Measurements from ENCODE around the gene ADAD2.
"Not testable (repeated sequence)": the region's sequence is repeated elsewhere in the genome, so short reads cannot be mapped to it uniquely, and the experiment has no call there.

Gene ADAD2

GRCh38 chr16:84209989-84210388 lies 19.0 kb downstream of the ADAD2 start:
- no CpG with 5 or more reads among the region's 2 CpGs for WGBS (ENCODE audit: insufficient coverage, insufficient read length)
- Histone ChIP-seq H3K4me3 (ENCODE audit: low read length) (no peak overlapping the region), H3K27me3 (ENCODE audit: control insufficient read depth, insufficient read depth, low read length) (no peaks in the 10 kb centered on the region), H3K4me1 (ENCODE audit: control insufficient read depth, insufficient read depth, low read length) (no peaks in the 10 kb centered on the region), H3K36me3 (ENCODE audit: control insufficient read depth, insufficient read depth, low read length) (no peaks in the 10 kb centered on the region), H3K27ac (ENCODE audit: low read length) (no peak overlapping the region), H3K9me3 (ENCODE audit: control insufficient read depth, insufficient read depth, low read length) (no peaks in the 10 kb centered on the region)
- DNase-seq (ENCODE audit: low read depth, low spot score), result no peak

- DNase-seq (ENCODE audit: low read depth, low spot score), result no peak
- H3K4me3 ChIP-seq (ENCODE audit: low read length), result no peak overlapping the region
- no peaks in the 10 kb centered on the region for H3K9me3 ChIP-seq (ENCODE audit: control insufficient read depth, insufficient read depth, low read length)
- H3K27ac ChIP-seq (ENCODE audit: low read length), result no peak overlapping the region
- H3K4me1 ChIP-seq (ENCODE audit: control insufficient read depth, insufficient read depth, low read length), result no peaks in the 10 kb centered on the region
- whole genome bisulfite sequencing (ENCODE audit: insufficient coverage, insufficient read length), result no CpG with 5 or more reads among the region's 4 CpGs
- H3K36me3 ChIP-seq (ENCODE audit: control insufficient read depth, insufficient read depth, low read length), result no peaks in the 10 kb centered on the region
- H3K27me3 ChIP-seq (ENCODE audit: control insufficient read depth, insufficient read depth, low read length), result no peaks in the 10 kb centered on the region
Observed at GRCh38 chr16:84212154-84212553, 21.2 kb downstream of the ADAD2 start.

GRCh38 chr16:84212631-84213030 lies 21.7 kb downstream of the ADAD2 start:
- Histone ChIP-seq H3K36me3 (ENCODE audit: control insufficient read depth, insufficient read depth, low read length) (no peaks in the 10 kb centered on the region), H3K4me3 (ENCODE audit: low read length) (no peak overlapping the region), H3K27me3 (ENCODE audit: control insufficient read depth, insufficient read depth, low read length) (no peaks in the 10 kb centered on the region), H3K27ac (ENCODE audit: low read length) (no peak overlapping the region), H3K4me1 (ENCODE audit: control insufficient read depth, insufficient read depth, low read length) (no peaks in the 10 kb centered on the region), H3K9me3 (ENCODE audit: control insufficient read depth, insufficient read depth, low read length) (no peaks in the 10 kb centered on the region)
- no peak for DNase-seq (ENCODE audit: low read depth, low spot score)
- no CpG with 5 or more reads among the region's 4 CpGs for WGBS (ENCODE audit: insufficient coverage, insufficient read length)

GRCh38 chr16:84214451-84215066 lies 23.6 kb downstream of the ADAD2 start:
- no CpG with 5 or more reads among the region's 15 CpGs for whole genome bisulfite sequencing (ENCODE audit: insufficient coverage, insufficient read length)

GRCh38 chr16:84215531-84215930 lies 24.6 kb downstream of the ADAD2 start:
- no peaks in the 10 kb centered on the region for H3K9me3 ChIP-seq (ENCODE audit: control insufficient read depth, insufficient read depth, low read length)
- no peak overlapping the region for H3K4me3 ChIP-seq (ENCODE audit: low read length)
- H3K27ac ChIP-seq (ENCODE audit: low read length), result no peak overlapping the region
- no peak for DNase-seq (ENCODE audit: low read depth, low spot score)
- no peaks in the 10 kb centered on the region for H3K27me3 ChIP-seq (ENCODE audit: control insufficient read depth, insufficient read depth, low read length)
- H3K36me3 ChIP-seq (ENCODE audit: control insufficient read depth, insufficient read depth, low read length), result no peaks in the 10 kb centered on the region
- no CpG with 5 or more reads among the region's 5 CpGs for WGBS (ENCODE audit: insufficient coverage, insufficient read length)
- H3K4me1 ChIP-seq (ENCODE audit: control insufficient read depth, insufficient read depth, low read length), result no peaks in the 10 kb centered on the region

More at GRCh38 chr16:84214451-84215066, 23.6 kb downstream of the ADAD2 start:
- no peak for DNase-seq (ENCODE audit: low read depth, low spot score)
- H3K4me1 ChIP-seq (ENCODE audit: control insufficient read depth, insufficient read depth, low read length), result no peaks in the 10 kb centered on the region
- no peaks in the 10 kb centered on the region for H3K9me3 ChIP-seq (ENCODE audit: control insufficient read depth, insufficient read depth, low read length)
- no peaks in the 10 kb centered on the region for H3K27me3 ChIP-seq (ENCODE audit: control insufficient read depth, insufficient read depth, low read length)
- no peaks in the 10 kb centered on the region for H3K36me3 ChIP-seq (ENCODE audit: control insufficient read depth, insufficient read depth, low read length)
- no peak overlapping the region for H3K27ac ChIP-seq (ENCODE audit: low read length)
- no peak overlapping the region for H3K4me3 ChIP-seq (ENCODE audit: low read length)

GRCh38 chr16:84216144-84216543 lies 25.2 kb downstream of the ADAD2 start:
- H3K27me3 ChIP-seq (ENCODE audit: control insufficient read depth, insufficient read depth, low read length); H3K4me1 ChIP-seq (ENCODE audit: control insufficient read depth, insufficient read depth, low read length); H3K27ac ChIP-seq (ENCODE audit: low read length); H3K36me3 ChIP-seq (ENCODE audit: control insufficient read depth, insufficient read depth, low read length); H3K9me3 ChIP-seq (ENCODE audit: control insufficient read depth, insufficient read depth, low read length); DNase-seq (ENCODE audit: low read depth, low spot score); H3K4me3 ChIP-seq (ENCODE audit: low read length): not testable (repeated sequence)
- no CpG with 5 or more reads among the region's 3 CpGs for WGBS (ENCODE audit: insufficient coverage, insufficient read length)

GRCh38 chr16:84218176-84218823 lies 27.3 kb downstream of the ADAD2 start:
- Histone ChIP-seq H3K9me3 (ENCODE audit: control insufficient read depth, insufficient read depth, low read length) (no peaks in the 10 kb centered on the region), H3K36me3 (ENCODE audit: control insufficient read depth, insufficient read depth, low read length) (no peaks in the 10 kb centered on the region), H3K27ac (ENCODE audit: low read length) (no peak overlapping the region), H3K27me3 (ENCODE audit: control insufficient read depth, insufficient read depth, low read length) (no peaks in the 10 kb centered on the region), H3K4me1 (ENCODE audit: control insufficient read depth, insufficient read depth, low read length) (no peaks in the 10 kb centered on the region), H3K4me3 (ENCODE audit: low read length) (no peak overlapping the region)
- WGBS (ENCODE audit: insufficient coverage, insufficient read length), result no CpG with 5 or more reads among the region's 17 CpGs
- no peak for DNase-seq (ENCODE audit: low read depth, low spot score)

GRCh38 chr16:84218956-84219355 lies 28.0 kb downstream of the ADAD2 start:
- DNase-seq (ENCODE audit: low read depth, low spot score), result no peak

GRCh38 chr16:84220851-84221250 lies 29.9 kb downstream of the ADAD2 start:
- H3K4me1 ChIP-seq (ENCODE audit: control insufficient read depth, insufficient read depth, low read length), result no peaks in the 10 kb centered on the region; the same call in 1 of the 2 replicates
- no peaks in the 10 kb centered on the region for H3K27me3 ChIP-seq (ENCODE audit: control insufficient read depth, insufficient read depth, low read length)
- no CpG with 5 or more reads among the region's 1 CpG for WGBS (ENCODE audit: insufficient coverage, insufficient read length)
- H3K27ac ChIP-seq (ENCODE audit: low read length), result no peak overlapping the region
- no peak for DNase-seq (ENCODE audit: low read depth, low spot score)
- no peaks in the 10 kb centered on the region for H3K9me3 ChIP-seq (ENCODE audit: control insufficient read depth, insufficient read depth, low read length)
- H3K4me3 ChIP-seq (ENCODE audit: low read length), result no peak overlapping the region
- no peaks in the 10 kb centered on the region for H3K36me3 ChIP-seq (ENCODE audit: control insufficient read depth, insufficient read depth, low read length)

More at GRCh38 chr16:84218956-84219355, 28.0 kb downstream of the ADAD2 start:
- no peak overlapping the region for H3K4me3 ChIP-seq (ENCODE audit: low read length)
- H3K27ac ChIP-seq (ENCODE audit: low read length), result no peak overlapping the region
- no peaks in the 10 kb centered on the region for H3K36me3 ChIP-seq (ENCODE audit: control insufficient read depth, insufficient read depth, low read length)
- no peaks in the 10 kb centered on the region for H3K4me1 ChIP-seq (ENCODE audit: control insufficient read depth, insufficient read depth, low read length)
- WGBS (ENCODE audit: insufficient coverage, insufficient read length), result no CpG with 5 or more reads among the region's 6 CpGs
- H3K9me3 ChIP-seq (ENCODE audit: control insufficient read depth, insufficient read depth, low read length), result no peaks in the 10 kb centered on the region
- no peaks in the 10 kb centered on the region for H3K27me3 ChIP-seq (ENCODE audit: control insufficient read depth, insufficient read depth, low read length)

GRCh38 chr16:84223456-84223855 lies 32.5 kb downstream of the ADAD2 start:
- Histone ChIP-seq H3K36me3 (ENCODE audit: control insufficient read depth, insufficient read depth, low read length) (no peaks in the 10 kb centered on the region), H3K27ac (ENCODE audit: low read length) (no peak overlapping the region), H3K4me3 (ENCODE audit: low read length) (no peak overlapping the region), H3K27me3 (ENCODE audit: control insufficient read depth, insufficient read depth, low read length) (no peaks in the 10 kb centered on the region), H3K9me3 (ENCODE audit: control insufficient read depth, insufficient read depth, low read length) (no peaks in the 10 kb centered on the region), H3K4me1 (ENCODE audit: control insufficient read depth, insufficient read depth, low read length) (peaks cover 3% of the 10 kb centered on the region; the same call in 1 of the 2 replicates)
- DNase-seq (ENCODE audit: low read depth, low spot score), result no peak
- no CpG with 5 or more reads among the region's 4 CpGs for WGBS (ENCODE audit: insufficient coverage, insufficient read length)

- H3K27me3 ChIP-seq (ENCODE audit: control insufficient read depth, insufficient read depth, low read length), result no peaks in the 10 kb centered on the region
- no peak for DNase-seq (ENCODE audit: low read depth, low spot score)
- H3K36me3 ChIP-seq (ENCODE audit: control insufficient read depth, insufficient read depth, low read length), result no peaks in the 10 kb centered on the region
- no peak overlapping the region for H3K27ac ChIP-seq (ENCODE audit: low read length)
- no peak overlapping the region for H3K4me3 ChIP-seq (ENCODE audit: low read length)
- no CpG with 5 or more reads among the region's 3 CpGs for WGBS (ENCODE audit: insufficient coverage, insufficient read length)
- H3K4me1 ChIP-seq (ENCODE audit: control insufficient read depth, insufficient read depth, low read length), result peaks cover 5% of the 10 kb centered on the region; the same call in 1 of the 2 replicates
- H3K9me3 ChIP-seq (ENCODE audit: control insufficient read depth, insufficient read depth, low read length), result no peaks in the 10 kb centered on the region
Observed at GRCh38 chr16:84224554-84224953, 33.6 kb downstream of the ADAD2 start.

Data from iPS DF 6.9 (cell line).